DOHH2 (cell line): ENCODE measurements around the gene JCHAIN.

ENCODE experiments used
- EZH2phosphoT487 ChIP-seq: fragments of 200-600 bp; sonication (generic); IDR thresholded peaks from 2 replicates; pipeline ENCODE4 v1.6.1; 2017; ENCODE audit warnings: borderline replicate concordance, mild to moderate bottlenecking, antibody characterized with exemption, low read length, moderate library complexity, mixed read lengths
- TF ChIP-seq, protein P1 (sequence below): fragments of 200-600 bp; sonication (generic); IDR thresholded peaks from one replicate; pipeline ENCODE4 v1.5.1; 2014; ENCODE audit warnings: antibody characterized with exemption, mild to moderate bottlenecking, low read depth, low read length; ENCODE audit not compliant: poor library complexity, severe bottlenecking

DNA sequence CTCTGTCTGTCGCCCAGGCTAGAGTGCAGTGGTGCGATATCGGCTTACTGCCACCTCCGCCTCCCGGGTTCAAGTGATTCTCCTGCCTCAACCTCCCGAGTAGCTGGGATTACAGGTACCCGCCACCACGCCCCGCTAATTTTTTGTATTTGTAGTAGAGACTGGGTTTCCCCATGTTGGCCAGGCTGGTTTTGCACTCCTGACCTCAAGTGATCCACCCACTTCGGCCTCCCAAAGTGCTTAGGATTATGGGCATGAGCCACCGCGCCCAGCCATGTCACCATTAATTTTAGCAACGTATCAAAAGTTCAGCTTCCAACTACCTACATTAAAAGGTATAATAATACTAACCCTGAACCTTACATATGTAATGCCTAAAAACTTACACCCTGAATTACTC lies 21.1 kb upstream of the JCHAIN start:
- TF ChIP-seq, protein P1, sequence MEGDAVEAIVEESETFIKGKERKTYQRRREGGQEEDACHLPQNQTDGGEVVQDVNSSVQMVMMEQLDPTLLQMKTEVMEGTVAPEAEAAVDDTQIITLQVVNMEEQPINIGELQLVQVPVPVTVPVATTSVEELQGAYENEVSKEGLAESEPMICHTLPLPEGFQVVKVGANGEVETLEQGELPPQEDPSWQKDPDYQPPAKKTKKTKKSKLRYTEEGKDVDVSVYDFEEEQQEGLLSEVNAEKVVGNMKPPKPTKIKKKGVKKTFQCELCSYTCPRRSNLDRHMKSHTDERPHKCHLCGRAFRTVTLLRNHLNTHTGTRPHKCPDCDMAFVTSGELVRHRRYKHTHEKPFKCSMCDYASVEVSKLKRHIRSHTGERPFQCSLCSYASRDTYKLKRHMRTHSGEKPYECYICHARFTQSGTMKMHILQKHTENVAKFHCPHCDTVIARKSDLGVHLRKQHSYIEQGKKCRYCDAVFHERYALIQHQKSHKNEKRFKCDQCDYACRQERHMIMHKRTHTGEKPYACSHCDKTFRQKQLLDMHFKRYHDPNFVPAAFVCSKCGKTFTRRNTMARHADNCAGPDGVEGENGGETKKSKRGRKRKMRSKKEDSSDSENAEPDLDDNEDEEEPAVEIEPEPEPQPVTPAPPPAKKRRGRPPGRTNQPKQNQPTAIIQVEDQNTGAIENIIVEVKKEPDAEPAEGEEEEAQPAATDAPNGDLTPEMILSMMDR, result no peak
- TF ChIP-seq EZH2phosphoT487, result no peak
